Activated T-helper 9 cell treated with anti-CD3 and anti-CD28 coated beads, Interleukin-2, amount 50 U/mL, for 16 hours (primary cell): ENCODE measurements around the gene OR5AU1.

ENCODE experiments used
- DNase-seq: peaks from one replicate; pipeline ENCODE4 v3.0.0-alpha.2; 2020; ENCODE audit warnings: low read depth

Gene OR5AU1

DNA sequence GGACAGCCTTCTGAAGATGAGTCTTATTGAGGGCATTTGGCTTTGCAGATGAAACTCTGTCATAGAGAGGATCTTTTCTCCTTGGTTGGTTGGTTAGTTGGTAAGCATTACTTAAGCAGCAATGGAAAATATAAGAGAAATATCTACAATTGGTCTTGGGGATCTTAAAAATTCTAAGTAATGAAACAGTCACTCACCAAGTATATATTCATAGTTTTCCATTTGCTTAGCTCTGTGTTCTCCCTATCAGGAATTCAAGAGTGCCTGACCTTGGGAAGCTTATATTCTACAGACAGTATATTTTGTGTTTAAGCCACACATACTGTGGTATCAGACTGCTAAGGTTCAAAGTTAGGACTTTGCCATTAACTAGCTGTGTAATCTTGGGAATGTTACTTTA, at the start of gene OR5AU1:
OR5AU1 (minus strand) TSS at position 101 of the 400 bp plus-strand sequence. CDS start 191 bp downstream, outside the sequence.
- DNase-seq: no peak

DNA sequence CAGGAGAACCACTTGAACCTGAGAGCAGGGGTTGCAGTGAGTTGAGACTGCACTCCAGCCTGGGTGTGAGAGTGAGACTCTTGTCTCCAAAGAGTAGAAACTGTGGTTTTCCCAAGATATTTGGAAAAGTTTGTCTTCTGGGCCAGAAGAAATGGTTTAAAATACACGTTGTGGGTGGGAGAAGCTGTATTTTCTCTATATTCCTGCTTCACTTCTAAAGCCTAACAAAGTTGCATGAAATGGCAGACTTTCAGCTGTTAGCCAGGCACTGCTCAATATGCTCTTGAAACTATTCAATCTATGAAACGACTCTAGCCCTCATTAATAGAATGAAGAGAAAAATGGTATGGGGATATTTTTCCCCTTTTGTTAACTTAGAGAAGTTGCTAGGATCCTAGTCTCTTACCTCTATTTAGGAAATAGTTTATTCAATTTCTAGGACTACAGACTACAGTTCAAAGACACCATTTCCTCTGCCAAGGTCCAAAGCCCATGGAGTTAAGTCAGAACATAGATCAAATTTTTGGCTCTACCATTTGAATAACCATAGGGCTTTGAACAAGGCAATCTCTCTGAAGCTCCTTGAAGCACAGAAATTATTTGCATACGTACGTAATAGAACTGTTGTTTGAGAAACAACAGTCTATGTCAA, 49.3 kb upstream of the OR5AU1 start:
- DNase-seq: no peak

GRCh38 chr14:21204167-21205025, 48.5 kb upstream of the OR5AU1 start:
- no peak for DNase-seq

GRCh38 chr14:21203470-21204166, 47.8 kb upstream of the OR5AU1 start:
- no peak for DNase-seq

DNA sequence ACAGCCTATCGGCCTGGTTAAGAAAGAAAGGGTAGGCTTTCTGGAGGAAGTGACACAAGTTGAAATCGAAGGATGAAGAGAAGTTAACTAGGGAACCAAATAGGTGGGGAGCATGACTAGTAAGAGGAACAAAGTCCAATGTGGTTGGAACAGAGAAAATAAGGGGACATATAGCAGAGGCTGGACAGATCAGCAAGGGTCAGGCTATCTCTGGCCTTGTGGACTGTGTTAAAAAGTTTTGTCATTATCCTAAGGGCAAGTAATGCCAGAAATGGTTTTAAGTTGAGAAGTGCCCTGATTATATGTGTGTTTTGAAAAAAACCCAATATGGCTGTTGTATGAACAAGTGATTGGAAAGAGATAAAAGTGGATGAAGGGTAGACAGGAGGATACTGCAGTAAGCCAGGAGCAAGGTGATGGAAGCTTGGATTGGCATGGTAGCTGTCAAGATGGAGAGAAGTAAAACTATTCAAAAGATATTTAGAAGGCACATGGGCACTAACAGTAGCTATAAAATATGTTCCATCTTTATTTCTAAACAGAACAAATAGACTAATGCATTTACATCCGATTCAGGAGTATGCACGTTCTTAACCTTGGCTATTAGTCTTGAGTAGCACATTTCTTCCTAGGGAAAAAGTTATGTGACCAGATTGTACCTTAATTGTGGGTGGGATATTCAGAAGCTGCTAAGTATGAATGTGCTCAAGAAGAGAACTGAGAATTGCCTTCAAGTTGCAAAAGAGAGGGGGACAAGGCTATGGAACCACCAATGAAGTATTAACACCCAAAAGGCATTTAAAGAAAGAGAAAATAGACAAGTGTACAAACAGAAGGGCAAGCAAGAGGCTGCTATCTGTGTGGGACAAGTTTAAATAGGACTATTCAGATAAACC, 46.8 kb upstream of the OR5AU1 start:
- DNase-seq: no peak

- DNase-seq: no peak
Measured at GRCh38 chr14:21201732-21202462, 46.0 kb upstream of the OR5AU1 start.

- DNase-seq: no peak
Measured at GRCh38 chr14:21200752-21201461, 45.0 kb upstream of the OR5AU1 start.

GRCh38 chr14:21199611-21200560, 44.0 kb upstream of the OR5AU1 start:
- DNase-seq: no peak

GRCh38 chr14:21197418-21198205, 41.7 kb upstream of the OR5AU1 start:
- no peak for DNase-seq

GRCh38 chr14:21194597-21194996, 38.7 kb upstream of the OR5AU1 start:
- DNase-seq: no peak

- no peak for DNase-seq
Measured at GRCh38 chr14:21192875-21193535, 37.1 kb upstream of the OR5AU1 start.

DNA sequence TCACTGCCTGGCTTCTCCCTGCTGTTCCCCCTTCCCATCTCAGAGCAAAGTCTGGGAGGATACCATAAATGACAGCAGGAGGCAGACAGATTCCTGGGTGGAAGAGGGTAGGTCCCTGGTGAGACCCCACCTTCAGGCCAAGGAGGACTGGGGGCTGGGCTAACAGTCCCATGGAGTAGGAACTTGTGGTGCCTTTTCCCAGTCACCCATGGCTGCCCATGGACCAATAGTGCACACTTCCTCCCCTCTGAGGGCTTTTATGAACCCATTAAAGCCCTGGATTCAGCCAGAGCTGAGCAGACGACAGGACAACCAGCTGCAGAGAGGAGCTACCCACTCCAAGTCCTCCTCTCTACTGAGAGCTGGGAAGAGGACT, 36.6 kb upstream of the OR5AU1 start:
- DNase-seq: no peak

DNA sequence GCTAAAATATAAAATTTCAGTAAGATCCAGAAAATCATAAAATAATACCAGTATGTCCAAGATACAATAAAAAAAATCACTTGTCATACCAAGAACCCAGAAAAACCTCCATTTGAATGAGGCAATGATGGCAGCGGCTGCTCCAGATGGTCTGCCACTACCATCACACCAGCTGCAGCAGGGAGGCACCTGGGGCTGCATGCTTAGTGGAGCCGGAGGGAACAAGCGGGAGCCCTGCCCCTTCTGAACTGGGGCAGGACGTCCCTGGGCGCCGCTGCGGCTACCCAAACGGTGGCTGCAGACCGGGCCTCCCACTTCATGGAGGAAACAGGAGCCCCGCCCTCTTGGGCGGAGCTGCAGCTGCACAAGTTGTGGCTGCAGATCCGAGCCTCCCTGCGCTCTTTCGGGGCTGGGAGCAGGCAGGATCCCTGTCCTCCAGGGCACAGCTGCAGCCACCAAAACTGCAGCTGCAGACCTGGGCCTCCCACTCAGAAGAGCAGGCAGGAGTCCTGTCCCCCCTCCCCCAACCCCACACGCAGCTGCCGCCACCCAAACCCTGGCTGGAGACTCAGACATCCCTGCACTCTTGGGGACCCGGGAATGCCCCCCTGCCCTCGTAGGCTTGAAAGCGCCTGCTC, 36.1 kb upstream of the OR5AU1 start:
- DNase-seq: peak; percentile 38

GRCh38 chr14:21191261-21191808, 35.5 kb upstream of the OR5AU1 start:
- no peak for DNase-seq

GRCh38 chr14:21185491-21185890, 29.6 kb upstream of the OR5AU1 start:
- no peak for DNase-seq

DNA sequence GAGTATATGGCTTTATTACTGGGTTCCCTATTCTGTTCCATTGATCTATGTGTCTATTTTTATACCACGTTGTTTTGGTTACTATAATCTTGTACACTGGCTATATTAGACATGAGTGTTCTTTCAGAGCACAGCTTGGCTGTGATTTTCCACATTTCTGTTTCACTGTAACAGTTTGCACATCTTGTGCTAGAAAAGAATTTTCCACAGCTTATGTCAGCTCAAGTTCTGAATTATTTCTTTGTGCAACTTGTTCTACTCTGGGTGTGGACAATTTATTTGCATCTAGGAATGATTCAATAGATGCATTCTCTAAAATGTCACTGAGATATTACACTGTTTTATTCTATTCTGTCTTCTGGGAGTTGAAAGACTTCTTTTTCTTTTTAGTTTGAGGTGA, 28.4 kb upstream of the OR5AU1 start:
- no peak for DNase-seq

- no peak for DNase-seq
Measured at GRCh38 chr14:21182166-21182565, 26.3 kb upstream of the OR5AU1 start.
